GM18505 (cell line): ENCODE data around the gene DLST.
"Not testable (repeated sequence)": the region's sequence is repeated elsewhere in the genome, so short reads cannot be mapped to it uniquely, and the experiment has no call there.

ENCODE experiments used
- ATAC-seq: cut with Tn5 transposase; IDR thresholded peaks from one replicate; pipeline ENCODE4 v1.9.1; 2021; ENCODE audit not compliant: unreplicated experiment
- POLR2A ChIP-seq: IDR thresholded peaks from 4 replicates; pipeline ENCODE4 v1.6.1; 2011; ENCODE audit warnings: borderline replicate concordance; ENCODE audit not compliant: insufficient read depth, insufficient read length; ENCODE audit errors: extremely low read depth

DLST gene

GRCh38 chr14:74924061-74924460, 42.3 kb downstream of the DLST start:
- TF ChIP-seq POLR2A, result no peak
- ATAC-seq, result no peak

GRCh38 chr14:74927225-74927624, 45.5 kb downstream of the DLST start:
- ATAC-seq, result no peak
- no peak for TF ChIP-seq POLR2A

- TF ChIP-seq POLR2A, result no peak
- no peak for ATAC-seq
Measured at GRCh38 chr14:74929242-74929641, 47.5 kb downstream of the DLST start.

GRCh38 chr14:74931744-74932143, 50.0 kb downstream of the DLST start:
- ATAC-seq, result not testable (repeated sequence)

- no peak for TF ChIP-seq POLR2A
- no peak for ATAC-seq
Measured at GRCh38 chr14:74932401-74932901, 50.7 kb downstream of the DLST start.

GRCh38 chr14:74932936-74933335, 51.2 kb downstream of the DLST start:
- ATAC-seq, result not testable (repeated sequence)

GRCh38 chr14:74934041-74934440, 52.3 kb downstream of the DLST start:
- no peak for TF ChIP-seq POLR2A
- ATAC-seq, result no peak

- TF ChIP-seq POLR2A, result no peak
- no peak for ATAC-seq
Measured at GRCh38 chr14:74934476-74935359, 53.0 kb downstream of the DLST start.

GRCh38 chr14:74935360-74935680, 53.6 kb downstream of the DLST start:
- no peak for ATAC-seq
- no peak for TF ChIP-seq POLR2A

- ATAC-seq, result no peak
- TF ChIP-seq POLR2A, result no peak
Measured at GRCh38 chr14:74936151-74936550, 54.4 kb downstream of the DLST start.

- TF ChIP-seq POLR2A, result no peak
- no peak for ATAC-seq
Measured at GRCh38 chr14:74936731-74937130, 55.0 kb downstream of the DLST start.

GRCh38 chr14:74937171-74937570, 55.5 kb downstream of the DLST start:
- no peak for TF ChIP-seq POLR2A
- ATAC-seq, result no peak

- ATAC-seq, result no peak
- TF ChIP-seq POLR2A, result no peak
Measured at GRCh38 chr14:74938531-74939495, 57.1 kb downstream of the DLST start.

GRCh38 chr14:74940956-74941565, 59.3 kb downstream of the DLST start:
- TF ChIP-seq POLR2A, result no peak
- ATAC-seq, result no peak

GRCh38 chr14:74941676-74942097, 60.0 kb downstream of the DLST start:
- TF ChIP-seq POLR2A, result peak; percentile 69
- ATAC-seq, result peak; percentile 52
